CD4-positive, alpha-beta T cell treated with Interleukin-6 for 4 hours (primary cell): ENCODE measurements around the gene NRP1.
"Not testable (repeated sequence)": the region's sequence is repeated elsewhere in the genome, so short reads cannot be mapped to it uniquely, and the experiment has no call there.

Source experiments
- DNase-seq: peaks from one replicate; pipeline ENCODE4 v3.0.0-alpha.2; 2020; ENCODE audit warnings: mixed read lengths

Gene NRP1

DNA sequence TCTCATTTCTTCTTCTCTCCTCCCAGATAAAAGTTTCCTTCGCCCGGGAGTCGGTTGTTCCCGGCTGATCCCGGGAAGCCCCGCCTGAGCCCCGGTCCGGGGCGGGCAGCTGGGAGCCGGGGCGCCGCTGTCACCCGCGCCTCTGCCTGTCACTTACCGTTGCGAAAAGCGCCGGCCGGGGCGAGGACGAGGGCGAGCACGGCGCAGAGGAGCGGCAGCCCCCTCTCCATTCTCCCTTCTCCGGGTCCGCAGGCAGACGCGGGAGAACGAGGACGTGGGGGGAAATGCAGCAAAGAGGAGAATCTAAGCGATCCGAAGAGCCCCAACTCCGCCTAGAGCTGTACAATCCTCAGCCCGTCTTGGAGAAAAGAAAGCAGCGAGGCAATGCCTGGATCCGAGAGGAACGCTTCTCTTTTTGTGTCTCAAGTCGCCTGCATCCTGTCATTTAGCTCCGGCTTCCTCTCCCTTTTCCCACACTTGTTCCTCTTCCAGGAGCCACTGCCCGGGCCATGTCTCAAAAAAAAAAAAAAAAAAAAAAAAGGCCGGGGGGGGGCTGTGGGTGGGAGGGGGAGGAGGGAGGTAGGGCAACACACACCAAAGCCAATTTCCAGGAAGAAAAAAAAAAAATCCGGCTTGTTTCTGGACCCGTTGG lies at the start of gene NRP1:
Gene NRP1, minus strand, starts transcription at position 515 of the 652 bp plus-strand sequence. Its CDS starts 285 bp downstream, at position 230.
- no peak for DNase-seq

DNA sequence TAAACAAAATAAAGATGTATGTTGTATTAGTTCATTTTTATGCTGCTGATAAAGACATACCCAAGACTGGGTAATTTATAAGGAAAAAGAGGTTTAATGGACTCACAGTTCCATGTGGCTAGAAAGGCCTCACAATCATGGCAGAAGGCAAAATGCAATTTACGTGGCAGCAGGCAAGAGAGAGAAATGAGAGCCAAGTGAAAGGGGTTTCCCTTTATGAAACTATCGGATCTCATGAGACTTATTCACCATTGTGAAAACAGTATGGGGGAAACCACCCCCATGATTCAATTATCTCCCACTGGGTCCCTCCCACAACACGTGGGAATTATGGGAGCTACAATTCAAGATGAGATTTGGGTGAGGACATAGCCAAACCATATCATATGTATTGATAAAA lies 49.7 kb upstream of the NRP1 start:
- DNase-seq = not testable (repeated sequence)

DNA sequence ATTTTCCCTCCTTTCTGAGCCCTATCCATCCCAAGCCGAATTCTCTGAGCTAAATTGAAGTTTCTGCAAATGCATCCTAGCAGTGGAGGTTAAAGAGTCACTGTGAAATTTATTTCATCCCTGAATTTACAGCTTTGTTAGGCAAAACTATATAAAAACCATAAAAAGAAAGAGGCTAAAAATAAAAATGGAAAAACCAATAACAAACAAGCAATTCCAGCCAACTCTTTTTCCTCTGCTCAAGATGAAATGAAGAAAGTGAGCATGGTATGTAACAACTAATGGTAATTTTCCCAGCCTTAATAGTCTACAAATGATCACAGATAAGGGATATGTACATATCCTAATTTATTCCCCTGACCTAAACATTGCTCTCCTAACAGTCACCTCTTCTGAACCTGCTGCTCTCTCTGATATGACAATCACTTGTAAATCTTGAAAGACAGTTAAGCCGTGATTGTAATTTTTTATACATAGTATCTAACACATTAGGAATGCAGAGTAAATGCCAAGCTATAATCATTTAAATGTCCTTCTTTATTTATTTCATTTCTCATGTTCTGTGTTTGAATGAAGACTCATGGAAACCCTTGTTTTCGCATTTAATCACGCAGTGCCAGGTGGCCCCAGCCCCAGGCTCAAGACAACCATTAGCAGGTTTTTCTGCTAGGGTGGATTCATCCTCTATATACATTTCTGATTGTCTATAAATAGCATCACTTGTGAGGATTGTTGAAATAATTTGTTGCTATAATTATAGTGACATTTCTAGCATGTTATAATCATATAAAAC lies 48.6 kb upstream of the NRP1 start:
- no peak for DNase-seq

DNA sequence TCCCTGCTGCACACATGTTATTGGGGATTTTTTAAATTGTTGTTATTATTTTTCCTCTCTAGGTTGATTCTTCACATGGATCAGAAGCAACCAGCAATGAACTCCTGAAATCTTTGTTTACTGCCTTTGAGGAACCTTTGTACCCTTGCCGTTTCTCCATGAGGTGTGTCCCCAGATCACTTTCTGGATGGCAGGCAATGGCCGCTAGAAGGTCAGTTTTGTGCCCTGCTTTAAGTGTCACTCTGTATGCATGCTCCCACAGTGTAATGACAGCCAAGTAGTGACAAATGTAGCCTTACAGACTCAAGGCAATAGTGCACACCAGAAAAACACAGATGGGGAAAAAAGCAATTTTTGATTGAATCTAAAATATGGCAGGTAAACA lies 47.7 kb upstream of the NRP1 start:
- DNase-seq = no peak

DNA sequence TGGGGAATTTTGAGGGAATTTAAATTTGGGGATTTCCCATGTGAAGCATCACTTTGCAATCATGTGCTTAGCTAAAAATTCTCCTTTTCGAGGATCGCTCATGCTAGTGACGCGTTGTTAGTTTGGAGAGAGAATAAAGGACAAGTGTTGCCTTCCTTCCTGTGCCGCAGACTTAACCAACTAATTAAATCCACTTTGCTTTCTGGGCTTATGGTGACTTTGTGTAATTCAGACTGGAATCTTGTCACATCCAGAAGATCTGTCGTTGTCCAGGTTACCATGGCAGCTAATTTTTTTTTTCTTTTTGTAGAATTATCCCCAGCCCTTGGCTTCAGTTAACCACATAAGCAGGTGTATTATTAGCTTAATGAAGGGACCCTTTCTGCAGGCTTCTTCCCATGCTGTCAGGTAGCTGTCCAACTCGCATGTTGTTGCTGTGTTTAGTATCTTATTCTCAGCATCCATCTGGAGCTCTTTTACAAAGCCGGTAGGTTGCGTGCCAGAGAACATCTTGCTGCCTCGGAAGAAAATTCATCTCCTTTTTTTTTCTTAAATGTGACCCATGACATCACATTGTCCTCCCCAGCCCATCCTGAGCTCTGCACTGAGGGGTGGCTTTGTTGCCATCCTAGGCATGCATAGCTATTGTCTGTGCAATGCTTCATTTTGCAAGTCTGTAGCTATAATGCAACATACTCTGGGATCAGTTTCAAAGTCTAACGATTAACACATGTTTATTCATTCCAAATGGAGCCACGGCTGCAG lies 47.2 kb upstream of the NRP1 start:
- DNase-seq = no peak

DNA sequence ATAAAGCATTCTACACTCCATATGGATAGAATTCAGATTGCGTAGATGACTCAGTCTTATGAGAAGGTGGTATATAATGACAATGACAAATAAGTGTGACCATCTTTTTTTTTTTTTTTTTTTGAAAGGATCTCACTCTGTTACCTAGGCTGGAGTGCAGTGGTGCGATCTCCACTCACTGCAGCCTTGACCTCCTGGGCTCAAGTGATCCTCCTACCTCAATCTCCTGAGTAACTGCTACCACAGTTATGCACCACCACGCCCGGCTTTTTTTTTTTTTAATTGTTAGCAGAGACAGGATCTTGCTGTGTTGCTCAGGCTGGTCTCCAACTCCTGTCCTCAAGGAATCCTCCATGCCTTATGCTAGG lies 43.2 kb upstream of the NRP1 start:
- DNase-seq = no peak

DNA sequence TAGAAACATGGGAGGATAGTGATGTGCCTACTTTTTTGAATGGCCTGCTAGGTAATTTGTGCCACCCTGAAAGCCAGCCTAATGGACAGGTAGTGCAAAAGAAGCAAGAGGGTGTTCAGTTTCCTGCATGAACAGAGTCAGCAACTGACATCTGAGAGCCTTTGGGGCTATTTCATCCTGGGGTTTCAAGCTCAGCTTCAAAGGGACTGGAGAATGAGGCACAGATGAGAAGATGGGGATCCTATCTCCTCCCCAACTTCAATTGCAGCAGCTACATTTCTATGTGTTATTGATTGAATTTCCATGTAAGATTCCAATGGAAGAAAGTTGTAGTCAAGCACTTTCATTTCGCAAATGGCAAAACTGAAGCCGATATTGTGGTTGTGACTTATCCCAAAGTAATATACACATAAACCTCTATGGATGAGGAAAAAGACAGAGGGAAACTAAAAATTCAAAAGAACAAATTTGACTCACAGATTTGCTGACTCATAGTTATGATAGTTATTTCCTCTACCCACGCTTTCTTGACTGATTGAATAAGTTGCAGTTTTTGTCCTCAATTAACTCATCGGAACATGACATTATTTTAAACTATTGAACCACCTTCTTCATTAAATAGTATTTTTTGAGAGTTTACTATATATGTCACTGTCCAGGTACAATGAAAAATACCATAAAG lies 42.6 kb upstream of the NRP1 start:
- DNase-seq = no peak

DNA sequence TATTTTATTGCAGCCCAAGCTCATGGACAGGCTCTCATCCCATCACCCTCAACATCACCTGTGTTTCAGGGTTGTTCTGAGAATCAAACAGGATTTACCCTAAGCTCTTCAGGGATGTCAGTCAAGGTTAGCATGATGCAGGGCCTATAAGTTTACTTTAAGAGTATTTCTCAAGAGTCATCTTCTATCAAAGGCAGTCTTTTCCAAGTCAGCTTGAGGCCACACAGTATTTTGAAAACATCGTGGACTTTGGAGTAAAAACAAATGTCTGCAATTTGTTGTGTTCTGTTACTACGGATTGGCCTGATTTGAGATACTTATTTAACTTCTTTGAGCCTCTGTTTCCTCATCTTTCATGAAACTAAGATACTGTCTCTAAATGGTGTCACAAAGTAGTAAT lies 42.0 kb upstream of the NRP1 start:
- no peak for DNase-seq

DNA sequence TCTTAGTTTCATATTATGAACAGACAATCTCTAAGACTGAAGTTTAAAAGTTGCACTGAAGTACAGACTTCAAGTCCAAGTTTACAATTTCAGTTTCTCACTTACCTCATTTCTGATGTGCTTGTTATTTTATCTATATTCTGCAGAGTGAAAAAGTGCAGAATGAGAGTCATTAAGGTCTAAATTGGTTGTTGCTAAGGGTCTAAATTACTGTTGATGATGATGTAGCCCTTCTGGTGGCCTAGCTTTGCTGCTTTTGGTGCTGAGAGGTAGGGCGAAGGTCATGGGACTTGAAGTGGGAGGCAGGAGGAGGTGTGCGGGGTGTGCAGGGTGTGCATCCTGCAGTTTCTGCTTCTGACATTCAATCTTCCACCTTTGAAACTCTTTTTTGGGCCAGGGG lies 38.8 kb upstream of the NRP1 start:
- DNase-seq = no peak

DNA sequence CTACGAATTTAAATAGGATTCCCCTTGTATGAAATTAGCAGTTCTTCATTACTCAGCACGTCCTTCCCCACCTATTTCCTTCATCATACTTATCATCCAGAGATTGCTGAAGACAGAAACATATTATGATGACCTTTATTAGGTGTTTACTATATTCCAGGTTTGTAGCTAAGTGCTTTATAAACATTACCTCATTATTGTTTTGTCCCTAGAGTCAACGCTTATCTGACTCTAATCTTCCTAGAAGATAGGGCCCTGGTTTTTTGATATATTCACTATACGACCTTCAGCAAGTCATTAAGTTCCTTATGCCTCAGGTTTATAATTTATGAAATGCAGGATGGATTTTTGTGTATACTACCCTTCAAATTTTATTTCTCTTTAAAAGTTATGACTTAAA lies 36.8 kb upstream of the NRP1 start:
- DNase-seq = no peak

DNA sequence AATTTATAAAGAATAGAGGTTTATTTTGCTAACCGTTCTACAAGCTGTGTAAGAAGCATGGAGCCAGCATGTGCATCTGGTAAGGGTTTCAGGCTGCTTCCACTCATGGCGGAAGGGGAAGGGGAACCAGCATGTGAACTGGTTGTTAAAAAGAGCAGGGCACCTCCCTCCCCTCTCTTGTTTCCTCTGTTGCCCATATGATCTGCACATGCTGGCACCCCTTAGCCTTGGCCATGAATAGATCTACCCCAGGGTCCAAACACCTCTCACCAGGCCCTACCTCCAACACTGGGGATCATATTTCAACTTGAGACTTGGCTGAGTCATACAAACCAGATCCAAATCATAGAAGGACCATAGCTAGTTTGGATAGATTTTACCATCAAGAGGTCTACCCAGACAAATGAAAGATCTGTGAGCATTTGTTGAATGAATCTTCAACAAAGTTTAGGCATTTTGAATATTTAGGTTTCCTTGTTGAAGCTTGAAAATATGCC lies 36.0 kb upstream of the NRP1 start:
- no peak for DNase-seq

DNA sequence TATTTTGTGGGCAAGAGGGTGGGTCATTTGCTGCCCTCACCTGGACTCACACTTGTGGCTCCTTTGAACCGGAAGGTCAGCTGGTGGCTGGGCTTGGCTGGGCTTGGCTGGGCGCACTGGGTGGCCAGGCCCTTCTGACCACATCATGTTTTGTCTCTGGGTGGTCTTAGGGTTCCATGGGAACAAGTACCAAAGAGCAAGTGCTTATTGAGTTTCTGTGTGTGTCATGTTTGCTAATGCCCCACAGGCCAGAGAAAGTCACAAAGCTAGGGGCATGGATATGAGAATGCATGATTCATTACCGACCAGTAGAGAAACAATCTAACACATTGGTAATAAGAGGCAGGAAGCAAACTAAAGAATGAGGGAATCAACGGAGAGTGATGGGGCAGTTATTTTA lies 33.6 kb upstream of the NRP1 start:
- no peak for DNase-seq

DNA sequence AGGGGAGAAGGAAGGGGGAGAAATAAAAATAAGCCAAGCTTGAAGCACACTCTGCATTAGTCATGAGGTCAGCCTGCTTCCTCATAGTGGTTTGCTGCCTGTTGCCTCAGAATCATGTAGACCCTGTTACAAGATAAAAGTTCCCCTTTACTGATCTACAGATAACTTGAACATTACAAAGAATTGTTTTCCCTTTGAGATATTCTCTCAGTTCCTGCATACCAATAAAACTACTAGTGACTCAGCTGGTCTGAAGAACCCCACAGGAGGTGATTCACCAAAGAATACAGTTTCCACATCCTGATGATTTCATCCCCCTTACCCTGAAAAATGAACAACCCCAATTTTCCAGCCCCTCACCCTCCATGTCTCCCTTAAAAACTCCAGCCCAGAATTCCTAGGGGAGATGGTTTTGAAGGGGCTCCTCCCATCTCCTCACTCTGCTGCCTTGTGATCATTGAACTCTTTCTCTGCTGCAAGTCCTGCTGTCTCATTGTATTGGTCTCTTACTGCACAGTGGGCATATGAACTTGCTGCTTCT lies 31.5 kb upstream of the NRP1 start:
- DNase-seq = no peak

DNA sequence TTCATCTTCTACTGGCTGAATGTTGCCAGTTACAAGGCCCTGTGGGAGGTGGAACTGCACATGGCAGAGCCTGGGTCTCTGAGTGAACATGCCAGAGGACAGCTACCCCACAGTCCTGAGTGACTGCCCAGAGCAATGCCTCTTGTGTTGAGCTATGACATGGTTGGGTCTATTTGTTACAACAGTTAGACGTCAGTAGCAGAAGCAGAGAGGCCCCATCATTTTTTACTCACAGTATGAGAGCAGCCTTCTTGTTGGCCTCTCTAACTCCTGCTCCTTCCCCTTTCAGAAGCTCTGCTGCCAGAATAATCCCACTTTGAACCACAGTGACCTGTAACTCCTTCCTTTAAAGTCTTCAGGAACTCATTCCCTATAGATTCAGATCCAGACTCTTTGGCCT lies 30.8 kb upstream of the NRP1 start:
- no peak for DNase-seq

DNA sequence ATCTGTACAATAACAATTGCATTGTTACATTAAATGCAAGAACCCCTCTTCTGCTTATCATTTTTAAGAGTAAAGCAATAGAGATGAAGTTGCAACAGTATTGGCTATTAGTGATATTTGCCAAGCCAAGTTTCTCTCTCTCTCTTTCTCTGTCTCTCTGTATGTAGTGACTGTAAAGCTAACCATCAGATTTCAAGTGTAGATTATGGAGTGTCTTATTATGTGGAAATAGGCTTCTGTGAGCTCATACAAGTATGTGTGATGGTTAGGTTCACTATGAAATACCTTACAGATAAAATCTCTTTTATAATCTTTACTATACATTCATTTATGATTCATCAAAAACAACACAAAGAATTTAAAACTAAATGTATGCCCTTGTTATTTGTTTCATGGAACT lies 28.6 kb upstream of the NRP1 start:
- no peak for DNase-seq

DNA sequence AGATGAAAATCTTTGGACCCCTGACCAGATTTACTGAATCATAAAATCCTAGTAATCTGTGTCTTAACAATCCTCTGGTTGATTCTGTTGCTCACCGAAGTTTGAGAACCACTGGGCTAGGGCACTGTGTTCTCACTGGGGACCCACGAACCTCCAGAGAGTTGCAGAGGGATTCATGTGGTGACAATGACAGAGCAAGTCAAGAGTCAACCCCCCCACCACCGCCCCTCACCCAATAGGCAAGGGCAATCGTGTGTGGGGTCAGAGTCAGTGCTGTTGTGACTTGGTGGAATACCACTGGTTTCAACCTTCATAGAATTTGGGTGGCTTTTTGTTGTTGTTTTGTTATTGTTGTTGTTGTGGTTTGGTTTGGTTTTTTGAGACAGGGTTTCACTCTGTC lies 23.5 kb upstream of the NRP1 start:
- no peak for DNase-seq

DNA sequence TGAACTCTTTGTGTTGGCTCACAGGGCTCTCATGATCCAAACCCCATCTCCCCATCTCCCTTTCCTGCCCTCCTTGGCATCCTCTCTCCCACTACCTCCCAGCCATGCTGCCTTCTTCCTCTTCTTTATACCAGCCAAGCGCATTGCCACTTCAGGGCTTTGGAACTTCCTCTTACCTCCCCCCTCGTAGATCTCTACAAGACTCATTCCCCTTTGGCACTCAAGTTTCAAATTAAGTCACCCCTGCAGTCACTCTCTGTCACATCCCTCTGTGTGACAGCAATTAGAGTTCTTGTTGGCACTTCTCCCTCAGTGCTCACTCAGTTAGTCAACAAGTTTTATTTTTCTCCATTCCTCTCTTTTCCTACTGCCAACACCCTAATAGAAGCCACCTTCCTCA lies 20.8 kb upstream of the NRP1 start:
- DNase-seq = no peak

DNA sequence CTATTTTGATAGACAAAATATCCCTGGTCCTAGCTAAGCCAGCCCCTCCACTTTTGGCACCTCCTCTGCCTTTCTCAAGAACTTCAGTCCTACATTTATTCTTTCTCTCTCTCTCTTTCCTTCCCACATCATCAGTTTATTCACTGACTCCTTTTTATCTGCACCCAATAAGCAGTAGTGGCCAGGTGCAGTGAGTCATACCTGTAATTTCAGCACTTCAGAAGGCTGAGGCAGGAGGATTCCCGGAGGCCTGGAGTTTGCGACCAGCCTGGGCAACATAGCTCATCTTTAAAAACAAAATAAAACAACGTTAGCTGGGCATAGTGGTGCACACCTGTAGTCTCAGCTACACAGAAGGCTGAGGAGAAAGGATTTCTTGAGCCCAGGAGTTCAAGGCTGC lies 19.4 kb upstream of the NRP1 start:
- DNase-seq = no peak

DNA sequence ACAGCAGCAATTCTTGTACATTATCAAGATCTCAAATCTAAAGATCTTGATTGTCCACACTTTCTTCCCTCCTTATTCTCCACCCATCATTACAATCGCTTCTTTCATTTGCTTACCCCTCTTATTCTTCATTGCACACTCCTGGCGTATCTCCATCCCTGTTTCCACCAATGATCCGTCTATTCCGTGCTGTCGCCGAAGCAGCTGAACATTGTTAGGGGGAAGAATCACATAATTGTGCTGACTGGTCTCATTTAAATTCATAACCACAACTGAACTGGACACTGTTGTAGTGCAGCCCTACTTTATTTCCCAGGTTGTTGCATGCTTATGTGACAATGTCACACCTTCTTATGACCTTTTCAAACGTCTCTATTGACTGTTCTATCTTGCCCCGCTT lies 18.9 kb upstream of the NRP1 start:
- DNase-seq = no peak

DNA sequence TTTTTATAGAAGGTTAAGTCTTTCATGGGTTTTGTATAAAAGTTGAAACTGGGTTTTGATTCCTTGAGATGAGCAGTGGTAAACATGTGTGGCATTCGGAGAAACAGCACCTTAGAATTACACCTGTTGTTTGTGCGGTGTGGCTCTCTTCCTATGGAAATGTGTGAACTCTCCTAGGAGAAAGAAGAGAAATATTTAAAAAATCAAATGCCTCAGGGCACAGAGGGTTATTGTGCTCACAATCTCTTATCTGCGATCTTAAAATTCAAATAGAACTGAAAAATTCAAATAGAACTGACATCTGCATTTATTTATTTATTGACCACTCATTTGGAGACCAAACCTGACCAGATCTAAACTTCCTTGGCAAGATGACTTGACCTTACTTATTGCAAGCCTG lies 18.1 kb upstream of the NRP1 start:
- DNase-seq = no peak

DNA sequence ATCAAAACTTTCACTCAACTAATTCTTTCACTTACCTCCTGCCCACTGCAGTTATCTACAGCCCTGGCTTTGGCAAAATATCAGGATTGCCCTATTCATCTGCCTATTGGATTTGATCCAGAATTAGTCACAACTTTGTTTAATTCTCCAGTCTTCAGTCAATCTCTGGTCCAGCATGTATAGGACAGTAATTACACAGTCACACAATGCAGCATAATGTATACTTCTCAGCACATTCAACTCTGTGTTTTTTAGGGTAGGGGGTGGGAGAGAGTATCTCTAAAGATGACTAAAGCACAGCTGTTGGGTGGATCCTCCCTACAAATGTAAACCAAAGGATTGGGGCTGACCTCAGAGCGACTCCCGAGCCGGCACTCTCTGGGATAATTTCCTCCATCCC lies 17.7 kb upstream of the NRP1 start:
- no peak for DNase-seq

DNA sequence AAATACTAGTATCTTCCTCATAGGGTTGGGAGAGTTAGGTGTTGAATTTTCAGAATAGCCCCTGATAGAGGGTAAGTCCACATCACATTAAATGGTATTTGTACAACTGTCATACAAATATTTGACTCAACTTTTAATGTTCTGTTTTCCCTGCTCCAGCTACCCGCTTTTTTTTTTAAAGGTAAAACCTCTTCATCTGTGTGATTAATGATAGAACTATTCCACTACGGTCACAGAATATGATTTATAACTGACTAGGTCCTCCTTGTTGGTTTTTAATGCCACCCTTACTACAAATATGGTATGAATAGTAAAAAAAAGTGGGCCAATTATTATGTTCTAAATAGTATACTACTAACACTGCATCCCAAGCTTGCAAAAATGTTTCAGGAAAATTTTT lies 15.6 kb upstream of the NRP1 start:
- no peak for DNase-seq

DNA sequence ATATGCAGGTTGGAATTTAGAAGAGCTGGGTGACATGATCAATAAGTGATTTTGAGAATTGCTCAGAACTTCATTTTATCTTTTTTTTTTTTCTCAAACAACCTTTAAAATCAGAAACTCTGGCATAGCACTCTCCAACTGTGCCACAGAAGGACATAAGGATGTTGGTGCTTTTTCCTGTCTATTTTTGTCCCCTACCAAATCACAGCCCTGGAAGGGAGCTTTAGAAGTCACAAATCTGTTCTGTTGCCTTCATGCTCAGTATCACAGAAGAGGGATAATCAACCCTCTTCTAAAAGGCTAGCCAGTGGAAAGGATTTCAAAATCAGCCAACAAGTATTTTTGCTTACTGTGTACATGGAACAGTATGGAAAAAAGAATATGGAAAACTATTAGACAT lies 14.8 kb upstream of the NRP1 start:
- DNase-seq = no peak
